ENCODE results near the gene ROCK2.

The ROCK2 gene

DNA sequence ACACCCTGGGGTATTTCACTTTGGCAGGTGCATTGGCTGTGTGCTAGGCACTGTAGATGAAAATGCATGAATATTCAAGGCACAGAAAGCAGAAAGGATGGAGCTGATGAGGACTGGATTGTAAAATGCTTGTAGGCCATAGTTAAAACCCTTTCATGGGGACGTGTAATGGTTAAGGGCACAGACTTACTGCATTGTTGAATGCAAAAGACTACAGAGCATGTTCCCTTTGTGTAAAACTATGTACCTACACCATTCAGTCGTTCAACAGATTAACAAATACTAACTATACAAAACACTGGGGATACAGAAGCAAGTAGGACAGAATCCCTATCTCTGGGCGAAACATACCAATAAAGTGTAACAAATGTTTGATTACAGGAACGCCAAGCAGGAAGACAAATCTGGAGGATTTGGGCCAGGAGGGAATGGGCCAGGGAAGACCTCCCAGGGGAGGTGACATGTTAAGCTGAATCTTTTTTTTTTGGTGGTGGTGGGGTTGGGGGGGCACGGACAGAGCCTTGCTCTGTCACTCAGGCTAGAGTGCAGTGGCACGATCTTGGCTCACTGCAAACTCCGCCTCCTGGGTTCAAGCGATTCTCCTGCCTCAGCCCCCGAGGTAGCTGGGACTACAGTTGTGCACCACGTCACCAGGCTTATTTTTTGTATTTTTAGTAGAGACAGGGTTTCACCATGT lies 19.6 kb upstream of the ROCK2 start:
- ChIA-PET CTCF (interaction anchor here (1.0 kb wide), 1 partner anchor 11 kb away, joined by 3 read pairs; no protein-coding TSS in a partner anchor), POLR2A (ENCODE audit: low non-redundant PET) (no interaction called here)
- H3K27ac ChIP-seq: no peak overlapping the region
- TF ChIP-seq, protein P1, sequence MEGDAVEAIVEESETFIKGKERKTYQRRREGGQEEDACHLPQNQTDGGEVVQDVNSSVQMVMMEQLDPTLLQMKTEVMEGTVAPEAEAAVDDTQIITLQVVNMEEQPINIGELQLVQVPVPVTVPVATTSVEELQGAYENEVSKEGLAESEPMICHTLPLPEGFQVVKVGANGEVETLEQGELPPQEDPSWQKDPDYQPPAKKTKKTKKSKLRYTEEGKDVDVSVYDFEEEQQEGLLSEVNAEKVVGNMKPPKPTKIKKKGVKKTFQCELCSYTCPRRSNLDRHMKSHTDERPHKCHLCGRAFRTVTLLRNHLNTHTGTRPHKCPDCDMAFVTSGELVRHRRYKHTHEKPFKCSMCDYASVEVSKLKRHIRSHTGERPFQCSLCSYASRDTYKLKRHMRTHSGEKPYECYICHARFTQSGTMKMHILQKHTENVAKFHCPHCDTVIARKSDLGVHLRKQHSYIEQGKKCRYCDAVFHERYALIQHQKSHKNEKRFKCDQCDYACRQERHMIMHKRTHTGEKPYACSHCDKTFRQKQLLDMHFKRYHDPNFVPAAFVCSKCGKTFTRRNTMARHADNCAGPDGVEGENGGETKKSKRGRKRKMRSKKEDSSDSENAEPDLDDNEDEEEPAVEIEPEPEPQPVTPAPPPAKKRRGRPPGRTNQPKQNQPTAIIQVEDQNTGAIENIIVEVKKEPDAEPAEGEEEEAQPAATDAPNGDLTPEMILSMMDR (conservative IDR thresholded peaks at IDR 0.05; ENCODE audit: low read depth): no peak
- DNase-seq (ENCODE audit: low spot score): no peak

DNA sequence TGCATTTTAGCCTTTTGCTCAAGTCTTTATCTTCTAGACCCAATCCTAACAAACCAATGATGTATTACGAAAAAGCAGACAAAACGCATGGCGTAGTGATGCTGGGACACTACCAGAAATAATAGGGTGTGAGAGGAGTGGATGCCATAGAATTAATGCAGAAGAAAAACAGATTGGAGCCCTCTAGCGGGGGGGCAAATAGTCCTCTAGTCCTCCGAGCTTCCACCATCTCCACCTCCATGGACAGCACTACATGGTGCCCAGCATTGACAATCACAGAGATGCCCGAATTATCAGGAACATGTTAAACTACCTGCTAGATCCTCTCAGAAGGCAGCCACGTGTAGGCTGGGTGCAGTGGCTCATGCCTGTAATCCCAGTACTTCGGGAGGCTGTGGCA lies 15.4 kb upstream of the ROCK2 start:
- POLR2A ChIA-PET (ENCODE audit: low non-redundant PET): no interaction called here
- H3K27ac ChIP-seq: no peak overlapping the region
- CTCF ChIA-PET: no interaction called here
- TF ChIP-seq, protein P1 (conservative IDR thresholded peaks at IDR 0.05; ENCODE audit: low read depth): no peak
- DNase-seq (ENCODE audit: low spot score): no peak

DNA sequence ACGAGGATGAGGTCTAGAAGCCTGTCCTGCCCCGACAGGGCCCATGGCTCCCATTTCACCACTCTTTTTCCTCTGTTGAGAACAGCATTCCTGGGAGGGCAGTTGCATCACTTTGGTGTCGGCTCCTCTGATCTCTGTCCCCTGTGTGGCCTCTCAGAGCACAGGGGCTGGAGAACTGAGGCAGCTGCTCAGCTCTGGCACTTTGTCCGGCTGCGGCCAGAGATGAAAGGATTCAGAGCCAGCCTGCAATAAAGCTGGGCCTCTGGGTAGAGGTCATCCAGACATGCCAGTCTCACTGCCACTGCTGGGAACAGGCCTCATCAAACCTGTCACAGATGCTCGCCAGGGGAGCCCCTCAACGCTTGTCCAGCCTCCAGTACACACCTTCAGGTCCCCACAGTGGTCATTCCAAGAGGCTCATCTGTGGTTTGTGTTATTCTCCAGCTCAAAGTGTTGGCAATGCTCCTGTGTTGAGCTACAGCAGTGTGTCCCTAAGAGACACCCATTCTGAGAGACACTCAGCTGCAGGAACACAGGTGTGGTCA lies 13.1 kb upstream of the ROCK2 start:
- TF ChIP-seq, protein P1 (conservative IDR thresholded peaks at IDR 0.05; ENCODE audit: low read depth): no peak
- ChIA-PET POLR2A (ENCODE audit: low non-redundant PET) (no interaction called here), CTCF (no interaction called here)
- no peak for DNase-seq (ENCODE audit: low spot score)
- no peak overlapping the region for H3K27ac ChIP-seq

DNA sequence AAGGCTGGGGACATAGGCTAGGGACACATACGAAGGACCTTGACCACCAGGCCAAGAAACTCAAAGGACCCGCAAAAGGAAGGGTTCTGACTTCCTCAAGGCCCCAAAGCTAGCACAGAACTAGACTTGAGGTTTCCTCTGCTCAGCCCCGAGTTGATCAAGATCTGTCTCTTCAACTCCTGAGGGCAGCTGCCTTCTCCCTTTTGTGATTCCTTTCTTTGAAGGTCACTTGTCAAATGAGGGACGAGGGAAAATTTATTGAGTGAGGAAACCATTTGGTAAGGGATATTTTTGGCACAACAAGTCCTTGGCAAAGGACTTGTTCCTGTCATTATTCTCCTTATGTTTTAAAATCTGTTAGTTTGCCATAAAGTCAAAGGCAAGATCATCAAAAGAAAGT lies 12.3 kb upstream of the ROCK2 start:
- TF ChIP-seq, protein P1 (conservative IDR thresholded peaks at IDR 0.05; ENCODE audit: low read depth): no peak
- no peak for DNase-seq (ENCODE audit: low spot score)
- ChIA-PET POLR2A (ENCODE audit: low non-redundant PET) (no interaction called here), CTCF (interaction anchor here (0.6 to 0.7 kb wide), 2 partner anchors 22 to 210 kb away, joined by 3 to 9 read pairs; no protein-coding TSS in a partner anchor)
- H3K27ac ChIP-seq: no peak overlapping the region

DNA sequence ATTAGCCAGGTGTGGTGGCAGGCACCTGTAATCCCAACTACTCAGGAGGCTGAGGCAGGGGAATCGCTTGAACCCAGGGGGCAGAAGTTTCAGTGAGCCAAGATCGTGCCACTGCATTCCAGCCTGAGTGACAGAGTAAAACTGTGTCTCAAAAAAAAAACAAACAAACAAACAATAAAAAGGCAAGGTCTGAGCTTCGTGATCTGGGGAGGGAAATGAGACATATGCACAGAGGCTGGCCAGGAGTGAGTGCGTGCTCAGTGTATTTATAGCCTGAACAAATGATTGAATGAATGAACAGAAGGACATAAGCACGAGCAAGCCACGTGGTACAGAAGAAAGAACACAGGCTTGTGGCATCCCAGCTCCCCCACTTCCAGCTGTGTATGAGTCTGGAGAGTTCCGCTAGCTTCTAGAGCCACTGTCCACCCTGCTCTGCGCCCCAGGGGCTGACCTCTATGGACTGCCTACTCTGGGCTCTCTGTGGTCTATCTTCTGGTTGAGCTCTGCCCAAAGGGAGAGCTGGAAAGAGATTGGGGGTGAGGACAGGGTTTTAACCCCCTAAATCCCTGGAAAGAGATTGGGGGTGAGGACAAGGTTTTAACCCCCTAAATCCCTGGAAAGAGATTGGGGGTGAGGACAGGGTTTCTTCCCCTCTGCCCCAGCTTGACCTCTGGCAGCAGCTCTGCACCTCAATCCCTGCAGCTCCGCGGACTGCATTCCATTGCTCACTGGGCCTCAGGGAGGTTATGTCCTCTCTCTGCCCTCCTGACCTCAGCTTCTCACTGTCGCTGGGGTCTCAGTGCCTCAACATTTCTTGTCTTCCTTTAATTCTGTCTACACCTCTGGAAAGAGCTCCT lies 11.0 kb upstream of the ROCK2 start:
- DNase-seq (ENCODE audit: low spot score): no peak
- CTCF ChIA-PET: interaction anchor here (0.6 kb wide), 1 partner anchor 666 kb away, joined by 3 read pairs; no protein-coding TSS in a partner anchor
- POLR2A ChIA-PET (ENCODE audit: low non-redundant PET): no interaction called here
- TF ChIP-seq, protein P1 (conservative IDR thresholded peaks at IDR 0.05; ENCODE audit: low read depth): no peak
- H3K27ac ChIP-seq: no peak overlapping the region

DNA sequence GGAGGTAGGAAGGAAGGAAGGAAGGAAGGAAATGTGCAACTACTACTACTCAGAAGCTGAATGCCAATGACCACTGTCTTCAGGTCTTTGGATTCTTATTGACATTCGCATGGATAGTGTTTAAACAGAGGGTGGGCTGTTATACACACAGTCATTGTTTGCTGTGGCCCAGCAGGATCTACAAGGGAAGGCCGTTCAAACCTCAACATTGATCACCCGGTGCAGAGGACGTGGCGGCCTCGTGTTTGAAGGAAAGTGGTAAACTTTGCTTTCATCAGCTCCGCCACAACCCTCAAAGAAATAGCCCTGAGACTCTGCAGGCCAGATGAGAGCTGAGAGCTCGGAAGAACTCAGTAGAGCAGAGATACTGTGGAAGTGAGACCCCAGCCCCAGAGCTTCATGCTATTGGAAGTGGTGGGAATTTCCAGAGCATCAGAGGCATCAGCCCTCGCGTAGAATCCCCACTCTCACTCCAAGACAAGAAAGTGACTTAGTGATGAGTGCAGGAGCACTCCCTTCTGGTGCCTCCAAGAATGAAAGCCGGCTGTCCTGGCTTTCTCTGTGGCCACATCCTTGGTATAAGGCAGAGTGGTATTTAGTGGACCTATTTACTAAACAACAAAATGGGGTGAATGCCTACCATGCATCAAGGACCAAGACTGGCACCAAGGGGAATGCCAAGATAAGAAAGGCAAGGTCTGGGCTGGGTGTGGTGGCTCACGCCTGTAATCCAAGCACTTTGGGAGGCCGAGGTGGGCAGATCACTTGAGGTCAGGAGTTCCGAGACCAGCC lies 10.1 kb upstream of the ROCK2 start:
- ChIA-PET POLR2A (ENCODE audit: low non-redundant PET) (no interaction called here), CTCF (interaction anchor here (1.0 kb wide), 1 partner anchor 11 kb away, joined by 3 read pairs; no protein-coding TSS in a partner anchor)
- no peak overlapping the region for H3K27ac ChIP-seq
- TF ChIP-seq, protein P1 (conservative IDR thresholded peaks at IDR 0.05; ENCODE audit: low read depth): no peak
- no peak for DNase-seq (ENCODE audit: low spot score)
